NT2/D1 (cell line): ENCODE results near the gene CNPY1.

Experiments used
- YY1 ChIP-seq: IDR thresholded peaks from 2 replicates; pipeline ENCODE4 v1.6.1; 2011; ENCODE audit not compliant: insufficient read length, insufficient read depth
- ZNF274 ChIP-seq: IDR thresholded peaks from 2 replicates; pipeline ENCODE4 v1.6.1; 2011; ENCODE audit warnings: mild to moderate bottlenecking, low read depth, low read length

GRCh38 chr7:155455776-155456737 is 90.3 kb downstream of the CNPY1 start:
- TF ChIP-seq ZNF274 (no peak), YY1 (no peak)
